Measurements from ENCODE around the gene SLX9.

SLX9 gene

GRCh38 chr21:44946254-44947041, 6.6 kb downstream of the SLX9 start:
- no peak overlapping the region for H3K27ac ChIP-seq (replicated peaks)
- TF ChIP-seq REST (IDR thresholded peaks at IDR 0.05; ENCODE audit: insufficient replicate concordance, low read depth): no peak
- TF ChIP-seq SPI1 (IDR thresholded peaks at IDR 0.05; ENCODE audit: borderline replicate concordance, low read depth): no peak
- TF ChIP-seq CTCF (IDR thresholded peaks at IDR 0.05; ENCODE audit: insufficient read depth, low read length): no peak
- no peak for TF ChIP-seq POLR2AphosphoS5 (IDR thresholded peaks at IDR 0.05; ENCODE audit: low read depth)
- TF ChIP-seq GABPA (IDR thresholded peaks at IDR 0.05; ENCODE audit: low read depth): no peak
- no peak overlapping the region for H3K4me3 ChIP-seq (replicated peaks; ENCODE audit: insufficient read depth, low read length)
- no peaks in the 10 kb centered on the region for H3K27me3 ChIP-seq (ENCODE audit: insufficient read depth, poor library complexity, severe bottlenecking)
- no peak for DNase-seq (ENCODE audit: low read depth in 1 of 2, low spot score in 1 of 2)

GRCh38 chr21:44947111-44947929, 7.5 kb downstream of the SLX9 start:
- Histone ChIP-seq H3K27me3 (ENCODE audit: insufficient read depth, poor library complexity, severe bottlenecking) (no peaks in the 10 kb centered on the region), H3K27ac (replicated peaks) (no peak overlapping the region), H3K4me3 (replicated peaks; ENCODE audit: insufficient read depth, low read length) (no peak overlapping the region)
- no peak for TF ChIP-seq REST (IDR thresholded peaks at IDR 0.05; ENCODE audit: insufficient replicate concordance, low read depth)
- TF ChIP-seq POLR2AphosphoS5 (IDR thresholded peaks at IDR 0.05; ENCODE audit: low read depth): no peak
- no peak for TF ChIP-seq SPI1 (IDR thresholded peaks at IDR 0.05; ENCODE audit: borderline replicate concordance, low read depth)
- no peak for TF ChIP-seq CTCF (IDR thresholded peaks at IDR 0.05; ENCODE audit: insufficient read depth, low read length)
- TF ChIP-seq GABPA (IDR thresholded peaks at IDR 0.05; ENCODE audit: low read depth): no peak
- no peak for DNase-seq (ENCODE audit: low read depth in 1 of 2, low spot score in 1 of 2)

- DNase-seq (ENCODE audit: low read depth in 1 of 2, low spot score in 1 of 2): no peak
- H3K4me3 ChIP-seq (replicated peaks; ENCODE audit: insufficient read depth, low read length): no peak overlapping the region
- H3K27me3 ChIP-seq (ENCODE audit: insufficient read depth, poor library complexity, severe bottlenecking): no peaks in the 10 kb centered on the region
- H3K27ac ChIP-seq (replicated peaks): no peak overlapping the region
- TF ChIP-seq POLR2AphosphoS5 (IDR thresholded peaks at IDR 0.05; ENCODE audit: low read depth) (no peak), CTCF (IDR thresholded peaks at IDR 0.05; ENCODE audit: insufficient read depth, low read length) (no peak)
These were observed 8.1 kb downstream of the SLX9 start for GRCh38 chr21:44947930-44948331.

Measured in HL-60 (cell line).